Lower leg skin (tissue), 4 donors: ENCODE measurements around the gene C19orf81. TPM values are rescaled to one million over a fixed set of nuclear protein-coding genes. Genes with fewer than 3 reads are reported as not detected.
"Not testable (repeated sequence)": the region's sequence is repeated elsewhere in the genome, so short reads cannot be mapped to it uniquely, and the experiment has no call there.

ENCODE experiments used
- DNase-seq, 2 donors: peaks; one replicate each; pipeline ENCODE4 v3.0.0-alpha.2; 2019; ENCODE audit warnings: low spot score in 2 of 2
- H3K4me3 ChIP-seq: fragments of 200-600 bp; sonication (generic); 2 replicates; pipeline ENCODE4 v1.5.1; 2017; ENCODE audit warnings: mild to moderate bottlenecking, low read depth; ENCODE audit not compliant: poor library complexity, severe bottlenecking
- POLR2A ChIP-seq, 2 donors: fragments of 450-650 bp; IDR thresholded peaks; one replicate each; pipeline ENCODE4 v1.6.1; 2016 to 2017; ENCODE audit warnings: antibody characterized with exemption in 2 of 2, mild to moderate bottlenecking in 1 of 2, moderate library complexity in 1 of 2
- WGBS, 2 donors: methylation state at CpG; one replicate each; pipeline ENCODE4 v1.1.5; 2018; 5-methylcytosine and 5-hydroxymethylcytosine counted together
- intact Hi-C: fragments of 100-400 bp; cut with DNase I; formaldehyde crosslinking; loops from one replicate; pipeline ENCODE4 v1.15.0; 2023; ENCODE audit warnings: low total_unique reads
- total RNA-seq, 4 donors: library from RNA; depleted of rRNA; stranded (reverse); fragments of >200 nt; gene quantifications; one replicate each; pipeline ENCODE4 v1.1.0, GENCODE V29; 2016
- TF ChIP-seq, protein P1 (sequence below), 3 donors: fragments of 450-650 bp; IDR thresholded peaks; one replicate each; pipeline ENCODE4 v1.5.1; 2016; ENCODE audit warnings: antibody characterized with exemption in 3 of 3, mild to moderate bottlenecking in 3 of 3, moderate library complexity in 2 of 3

The C19orf81 gene
- total RNA-seq, 4 donors from 2014 or later, result 0.91 to 1.4 TPM; not detected in 2

DNA sequence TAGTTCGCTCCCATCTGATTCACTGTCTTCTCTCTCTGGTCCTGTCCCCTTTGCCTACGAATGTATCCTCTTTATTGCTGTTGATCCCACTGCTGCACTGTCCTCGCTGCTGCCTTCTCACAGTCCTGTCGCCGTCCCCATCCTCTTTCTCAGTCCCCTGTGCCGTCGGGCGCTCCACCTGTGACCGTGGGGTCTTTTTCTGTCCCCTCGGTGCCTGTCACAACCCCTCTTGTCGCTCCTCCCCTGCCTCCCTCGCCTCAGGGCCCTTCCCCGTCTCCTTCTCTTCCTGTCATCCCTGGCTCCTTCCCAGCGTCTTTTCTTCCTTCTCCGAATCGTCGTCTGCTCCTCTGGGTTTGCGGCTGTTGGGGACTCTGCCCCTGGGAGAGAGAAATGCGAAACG is 41.9 kb upstream of the C19orf81 start:
- TF ChIP-seq, protein P1, sequence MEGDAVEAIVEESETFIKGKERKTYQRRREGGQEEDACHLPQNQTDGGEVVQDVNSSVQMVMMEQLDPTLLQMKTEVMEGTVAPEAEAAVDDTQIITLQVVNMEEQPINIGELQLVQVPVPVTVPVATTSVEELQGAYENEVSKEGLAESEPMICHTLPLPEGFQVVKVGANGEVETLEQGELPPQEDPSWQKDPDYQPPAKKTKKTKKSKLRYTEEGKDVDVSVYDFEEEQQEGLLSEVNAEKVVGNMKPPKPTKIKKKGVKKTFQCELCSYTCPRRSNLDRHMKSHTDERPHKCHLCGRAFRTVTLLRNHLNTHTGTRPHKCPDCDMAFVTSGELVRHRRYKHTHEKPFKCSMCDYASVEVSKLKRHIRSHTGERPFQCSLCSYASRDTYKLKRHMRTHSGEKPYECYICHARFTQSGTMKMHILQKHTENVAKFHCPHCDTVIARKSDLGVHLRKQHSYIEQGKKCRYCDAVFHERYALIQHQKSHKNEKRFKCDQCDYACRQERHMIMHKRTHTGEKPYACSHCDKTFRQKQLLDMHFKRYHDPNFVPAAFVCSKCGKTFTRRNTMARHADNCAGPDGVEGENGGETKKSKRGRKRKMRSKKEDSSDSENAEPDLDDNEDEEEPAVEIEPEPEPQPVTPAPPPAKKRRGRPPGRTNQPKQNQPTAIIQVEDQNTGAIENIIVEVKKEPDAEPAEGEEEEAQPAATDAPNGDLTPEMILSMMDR (IDR thresholded peaks at IDR 0.05), result no peak
- TF ChIP-seq POLR2A (IDR thresholded peaks at IDR 0.05), result no peak
- WGBS, 2 donors, result 62% methylated on average over 20 of the region's 20 CpGs
- peak in 1 of 2 donors; percentile 56 for DNase-seq
- H3K4me3 ChIP-seq, result no peak overlapping the region
- intact Hi-C loops, result no loop called here

DNA sequence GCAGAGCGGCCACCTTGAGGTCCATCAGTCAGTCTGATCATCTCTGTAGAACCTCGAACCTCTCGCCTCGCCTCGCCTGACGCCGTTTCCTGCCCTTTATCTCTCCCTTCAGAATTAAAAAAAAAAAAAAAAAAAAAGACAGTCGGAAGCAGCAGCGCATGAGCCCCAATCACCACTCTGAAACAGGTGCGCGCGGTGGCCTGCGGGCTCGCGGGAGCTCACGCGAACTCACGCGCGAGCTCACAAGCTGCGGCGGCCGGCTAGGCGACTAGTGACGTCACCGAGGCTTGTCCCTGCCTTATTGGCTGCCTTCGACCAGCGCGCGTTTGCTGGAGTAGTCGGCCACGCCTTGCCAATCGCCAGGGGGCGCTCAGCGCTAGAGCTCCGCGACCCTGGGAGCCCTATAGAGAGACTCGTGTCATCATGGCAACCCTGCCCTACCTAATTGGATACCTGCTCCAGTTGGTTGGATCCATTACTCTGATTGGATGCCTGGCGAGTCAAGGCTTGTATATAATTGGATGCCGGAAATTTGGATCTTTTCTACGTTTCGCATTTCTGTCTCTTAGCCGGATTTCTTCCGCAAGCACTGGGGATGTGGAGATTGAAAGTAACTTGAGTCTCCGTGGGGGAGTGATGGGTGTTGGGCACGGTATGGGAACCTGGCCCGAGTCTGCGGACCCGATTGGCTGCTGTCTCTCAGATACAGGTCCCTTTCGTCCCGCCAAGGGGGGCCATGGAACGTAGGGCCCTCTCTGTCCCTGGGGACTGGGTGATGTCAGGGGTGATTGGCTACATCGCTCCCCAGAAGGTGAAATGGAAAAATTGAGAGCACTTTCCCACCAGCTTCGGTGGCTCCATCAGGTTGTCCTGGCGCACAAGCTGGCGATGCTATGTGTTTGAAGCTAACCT is 41.1 kb upstream of the C19orf81 start:
- peak; percentile 28 to 76 for DNase-seq
- intact Hi-C loops, result no loop called here
- TF ChIP-seq, protein P1 (IDR thresholded peaks at IDR 0.05), result no peak
- TF ChIP-seq POLR2A (IDR thresholded peaks at IDR 0.05), result no peak
- H3K4me3 ChIP-seq, result no peak overlapping the region
- WGBS, 2 donors, result 14 to 18% methylated on average over 48 to 56 of the region's 56 CpGs

DNA sequence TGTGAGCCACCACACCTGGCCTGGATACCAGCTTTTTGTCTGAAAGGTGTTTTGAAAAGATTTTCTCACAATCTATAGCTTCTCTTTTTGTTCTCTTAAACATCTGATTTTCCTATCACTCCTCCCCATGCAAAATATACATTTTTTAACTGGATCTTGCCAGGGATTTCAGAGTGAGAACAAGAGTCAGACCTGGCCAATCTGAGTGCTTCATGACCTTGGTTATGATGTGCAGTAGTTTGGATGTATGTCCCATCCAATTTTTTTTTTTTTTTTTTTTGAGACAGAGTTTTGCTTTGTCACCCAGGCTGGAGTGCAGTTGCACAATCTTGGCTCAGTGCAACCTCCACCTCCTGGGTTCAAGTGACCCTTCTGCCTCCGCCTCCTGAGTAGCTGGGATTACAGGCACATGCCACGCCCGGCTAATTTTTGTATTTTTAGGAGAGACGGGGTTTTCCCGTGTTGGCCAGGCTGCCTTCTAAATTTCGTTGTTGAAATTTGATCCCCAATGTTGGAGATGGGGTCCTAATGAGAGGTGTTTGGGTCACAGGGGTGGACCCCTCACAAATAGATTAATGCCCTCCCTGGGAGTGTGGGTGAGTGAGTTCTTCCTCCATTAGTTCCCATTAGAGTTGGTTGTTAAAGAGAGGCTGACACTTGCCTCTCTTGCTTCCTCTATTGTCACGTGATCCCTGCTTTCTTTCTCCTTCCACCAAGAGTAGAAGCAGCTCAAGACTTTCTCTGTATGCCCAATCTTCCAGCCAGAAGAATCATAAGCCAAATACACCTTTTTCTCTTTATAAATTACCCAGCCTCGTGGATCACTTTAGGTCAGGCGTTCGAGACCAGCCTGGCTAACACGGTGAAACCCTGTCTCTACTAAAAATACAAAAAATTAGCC is 36.5 kb upstream of the C19orf81 start:
- 64 to 69% methylated on average over 11 of the region's 11 CpGs for WGBS, 2 donors
- H3K4me3 ChIP-seq, intact Hi-C loops: not testable (repeated sequence)
- peak in 1 of 2 donors; percentile 21 for DNase-seq

DNA sequence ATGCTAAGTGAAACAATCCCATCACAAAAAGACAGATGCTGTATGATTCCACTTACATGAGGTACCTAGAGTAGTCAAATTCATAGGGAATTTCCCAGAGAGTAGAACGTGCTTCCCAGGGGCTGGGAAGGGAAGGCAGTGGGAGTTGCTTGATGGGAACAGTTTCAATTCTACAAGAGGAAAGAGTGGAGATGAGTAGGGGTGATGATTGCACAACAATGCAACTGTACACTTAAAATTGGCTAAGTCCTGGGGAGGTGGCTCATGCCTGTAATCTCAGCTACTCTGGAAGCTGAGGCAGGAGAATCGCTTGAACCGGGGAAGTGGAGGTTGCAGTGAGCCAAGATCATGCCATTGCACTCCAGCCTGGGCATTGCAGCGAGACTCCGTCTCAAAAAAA is 30.9 kb upstream of the C19orf81 start:
- peak in 1 of 2 donors; percentile 25 for DNase-seq
- intact Hi-C loops, H3K4me3 ChIP-seq: not testable (repeated sequence)
- WGBS, 2 donors, result 77 to 86% methylated on average over 4 of the region's 5 CpGs

DNA sequence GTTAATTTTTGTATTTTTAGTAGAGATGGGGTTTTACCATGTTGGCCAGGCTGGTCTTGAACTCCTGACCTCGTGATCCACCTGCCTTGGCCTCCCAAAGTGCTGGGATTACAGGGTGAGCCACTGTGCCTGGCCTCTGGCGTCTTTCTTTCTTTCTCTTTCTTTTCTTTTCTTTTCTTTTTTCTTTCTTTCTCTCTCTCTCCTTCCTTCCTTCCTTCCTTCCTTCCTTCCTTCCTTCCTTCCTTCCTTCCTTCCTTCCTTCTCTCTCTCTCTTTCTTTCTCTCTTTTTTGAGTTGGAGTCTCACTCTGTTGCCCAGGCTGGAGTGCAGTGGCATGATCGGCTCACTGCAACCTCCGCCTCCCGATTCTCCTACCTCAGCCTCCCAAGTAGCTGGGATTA is 30.1 kb upstream of the C19orf81 start:
- DNase-seq, H3K4me3 ChIP-seq, intact Hi-C loops: not testable (repeated sequence)
- WGBS, 2 donors, result 76 to 86% methylated on average over 5 of the region's 5 CpGs

DNA sequence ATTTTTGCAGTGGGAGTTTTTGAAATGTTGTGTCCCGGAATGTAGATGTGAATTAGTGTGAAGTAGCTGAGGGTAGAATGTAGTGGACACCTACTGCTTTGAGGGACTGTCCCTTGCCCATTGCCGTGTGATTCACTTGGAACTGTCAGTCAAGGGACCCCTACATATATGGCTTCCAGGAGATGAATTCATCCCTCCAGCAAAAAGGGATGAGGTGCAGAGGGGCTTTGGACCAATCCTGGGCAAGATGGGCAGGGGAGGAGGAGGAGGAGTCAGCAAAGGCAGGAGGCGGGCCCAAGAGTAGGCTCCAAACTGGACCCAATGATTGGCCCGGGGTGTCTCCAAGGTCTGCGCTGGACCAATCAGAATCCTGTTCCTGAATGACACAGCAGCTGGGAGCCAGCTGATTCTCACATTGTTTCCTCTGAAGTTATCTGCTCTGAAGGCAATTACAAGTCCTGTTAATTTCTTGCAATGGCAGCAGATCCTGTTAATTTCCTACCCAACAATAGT is 28.8 kb upstream of the C19orf81 start:
- WGBS, 2 donors, result 67 to 90% methylated on average over 4 of the region's 5 CpGs
- intact Hi-C loops, DNase-seq, H3K4me3 ChIP-seq: not testable (repeated sequence)

DNA sequence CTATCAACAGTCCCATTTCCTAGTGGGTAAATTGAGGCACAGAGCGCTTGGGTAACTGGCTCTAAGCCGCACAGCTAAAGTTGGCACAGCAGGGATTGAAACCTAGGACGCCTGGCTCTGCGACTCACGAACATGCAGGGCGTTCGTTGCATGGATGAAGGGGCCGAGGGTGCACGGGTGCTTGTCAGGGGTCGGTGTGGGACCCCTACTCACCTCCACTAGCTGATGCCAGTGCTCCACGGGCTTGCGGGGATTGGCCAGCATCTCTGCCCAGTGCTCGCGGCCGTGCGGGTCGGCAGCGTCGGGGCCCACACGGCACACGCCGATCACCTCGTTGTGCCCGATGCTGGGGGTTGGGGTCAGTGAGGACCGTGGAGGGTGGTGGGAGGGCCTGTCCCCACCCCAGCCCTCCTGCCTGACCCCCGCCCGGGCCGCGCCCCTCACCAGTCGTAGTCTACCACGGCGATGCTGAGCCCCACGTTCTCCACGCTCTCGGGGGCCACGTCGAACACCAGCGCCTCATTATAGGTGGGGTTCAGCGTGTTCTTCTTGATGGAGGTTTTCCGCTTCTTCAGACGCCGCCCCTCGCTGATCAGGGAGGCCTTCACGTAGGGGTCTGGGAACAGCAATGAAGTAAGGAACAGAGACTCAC is 24.2 kb upstream of the C19orf81 start:
- 91% methylated on average over 31 to 40 of the region's 44 CpGs for WGBS, 2 donors
- intact Hi-C loops, result no loop called here
- no peak for DNase-seq
- no peak overlapping the region for H3K4me3 ChIP-seq
- TF ChIP-seq POLR2A (IDR thresholded peaks at IDR 0.05), result no peak
- TF ChIP-seq, protein P1 (IDR thresholded peaks at IDR 0.05), result no peak
